Stimulated activated memory B cell treated with anti-CD40 and anti-IgM and Interleukin-4, amounts not matched to agents 10 μg/mL and 1 μg/mL and 100 μg/mL, for 72 hours (primary cell): Measurements from ENCODE around the gene EYA2.

ENCODE experiments used
- ATAC-seq: fragments of 150-1000 bp; cut with Tn5 transposase; 2 replicates; pipeline ENCODE4 v1.10.0; 2021
- H3K27ac Mint-ChIP-seq: one replicate; pipeline ENCODE4 v1.8.0; 2022; ENCODE audit warnings: mild to moderate bottlenecking, mixed read lengths
- H3K27me3 Mint-ChIP-seq: one replicate; pipeline ENCODE4 v1.8.0; 2022; ENCODE audit warnings: mixed read lengths
- H3K36me3 Mint-ChIP-seq: one replicate; pipeline ENCODE4 v1.8.0; 2022; ENCODE audit warnings: mixed read lengths
- H3K4me1 Mint-ChIP-seq: one replicate; pipeline ENCODE4 v1.8.0; 2022; ENCODE audit warnings: mixed read lengths
- H3K4me3 Mint-ChIP-seq: one replicate; pipeline ENCODE4 v1.8.0; 2022; ENCODE audit warnings: mild to moderate bottlenecking, moderate library complexity, mixed read lengths
- H3K9me3 Mint-ChIP-seq: one replicate; pipeline ENCODE4 v1.8.0; 2022; ENCODE audit warnings: mixed read lengths

EYA2 gene

DNA sequence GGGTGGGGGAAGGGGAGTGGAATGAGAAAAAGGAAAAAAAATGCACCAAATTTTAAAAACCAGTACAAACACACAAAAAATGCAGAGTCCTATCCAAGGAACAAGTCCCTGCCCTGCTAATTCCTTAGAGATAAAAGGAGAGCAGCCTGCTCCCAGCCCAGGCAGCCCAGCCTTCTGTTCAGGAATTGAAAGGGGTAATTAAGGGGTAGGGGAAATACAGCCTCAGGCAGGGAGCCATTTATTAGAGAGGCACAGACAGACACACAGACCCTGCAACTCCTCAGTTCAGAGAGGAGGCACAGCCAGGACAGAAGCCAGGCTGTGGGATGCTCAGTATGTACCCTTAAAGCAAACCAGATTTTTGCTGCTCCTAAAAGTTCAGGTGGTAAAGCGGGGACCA lies 137.2 kb downstream of the EYA2 start:
- no peak overlapping the region for H3K4me3 Mint-ChIP-seq
- H3K27me3 Mint-ChIP-seq, result peaks cover 25% of the 10 kb centered on the region
- H3K9me3 Mint-ChIP-seq, result peaks cover under 1% of the 10 kb centered on the region
- H3K4me1 Mint-ChIP-seq, result no peaks in the 10 kb centered on the region
- H3K36me3 Mint-ChIP-seq, result no peaks in the 10 kb centered on the region
- no peak overlapping the region for H3K27ac Mint-ChIP-seq
- no peak for ATAC-seq

DNA sequence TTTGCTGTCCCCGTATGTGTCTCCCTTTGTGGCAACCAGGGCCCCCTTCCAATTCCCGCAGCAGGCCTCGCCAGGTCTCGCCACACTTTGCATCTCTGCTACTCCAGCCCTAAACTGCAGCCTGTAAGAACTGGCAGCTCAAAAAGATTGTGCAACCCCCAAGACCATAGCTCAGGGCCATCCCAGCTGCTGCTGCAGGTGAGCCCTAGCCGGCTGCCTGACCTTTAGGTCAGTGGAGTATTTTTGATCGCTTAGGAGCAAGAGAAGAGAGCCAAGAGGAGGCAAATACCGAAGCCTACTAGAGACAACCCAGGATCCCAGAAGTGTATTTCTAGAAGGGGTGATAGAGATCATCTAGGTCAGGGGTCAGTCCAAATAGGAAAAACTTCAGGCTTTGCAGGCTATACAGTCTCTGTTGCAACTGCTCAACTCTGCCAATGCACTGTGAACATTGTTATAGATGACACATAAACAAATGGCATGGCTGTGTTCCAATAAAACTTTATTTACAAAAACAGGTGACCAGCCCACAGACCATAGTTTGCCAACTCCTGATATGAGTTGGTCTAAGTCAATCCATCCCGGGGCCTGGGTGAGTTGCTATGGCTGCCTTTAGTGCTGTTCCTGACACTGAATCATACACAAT lies 138.4 kb downstream of the EYA2 start:
- Mint-ChIP-seq H3K27ac (no peak overlapping the region), H3K36me3 (no peaks in the 10 kb centered on the region), H3K4me3 (no peak overlapping the region), H3K27me3 (peaks cover 16% of the 10 kb centered on the region), H3K4me1 (no peaks in the 10 kb centered on the region), H3K9me3 (peaks cover 8% of the 10 kb centered on the region)
- no peak for ATAC-seq

DNA sequence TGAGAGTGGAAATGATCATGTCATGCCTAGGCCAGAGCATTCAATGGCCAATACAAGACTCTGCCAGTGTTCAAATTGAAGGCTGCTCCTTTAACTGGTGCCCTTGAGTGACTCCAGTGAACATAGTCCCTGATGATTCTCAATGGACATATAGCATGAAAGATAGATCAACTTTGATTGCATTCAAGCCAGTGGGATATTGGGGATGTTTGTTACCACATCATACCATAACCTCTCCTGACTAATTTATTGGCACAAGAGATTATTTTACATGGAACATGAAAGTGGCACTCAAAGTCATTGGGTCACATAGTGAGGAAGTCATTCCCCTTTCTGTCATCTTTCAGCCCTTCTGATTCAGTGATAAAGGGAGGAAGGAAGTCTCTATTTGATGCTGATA lies 139.0 kb downstream of the EYA2 start:
- no peak for ATAC-seq
- Mint-ChIP-seq H3K4me1 (no peaks in the 10 kb centered on the region), H3K27ac (no peak overlapping the region), H3K36me3 (no peaks in the 10 kb centered on the region), H3K27me3 (peaks cover 15% of the 10 kb centered on the region), H3K9me3 (peaks cover 8% of the 10 kb centered on the region), H3K4me3 (no peak overlapping the region)

DNA sequence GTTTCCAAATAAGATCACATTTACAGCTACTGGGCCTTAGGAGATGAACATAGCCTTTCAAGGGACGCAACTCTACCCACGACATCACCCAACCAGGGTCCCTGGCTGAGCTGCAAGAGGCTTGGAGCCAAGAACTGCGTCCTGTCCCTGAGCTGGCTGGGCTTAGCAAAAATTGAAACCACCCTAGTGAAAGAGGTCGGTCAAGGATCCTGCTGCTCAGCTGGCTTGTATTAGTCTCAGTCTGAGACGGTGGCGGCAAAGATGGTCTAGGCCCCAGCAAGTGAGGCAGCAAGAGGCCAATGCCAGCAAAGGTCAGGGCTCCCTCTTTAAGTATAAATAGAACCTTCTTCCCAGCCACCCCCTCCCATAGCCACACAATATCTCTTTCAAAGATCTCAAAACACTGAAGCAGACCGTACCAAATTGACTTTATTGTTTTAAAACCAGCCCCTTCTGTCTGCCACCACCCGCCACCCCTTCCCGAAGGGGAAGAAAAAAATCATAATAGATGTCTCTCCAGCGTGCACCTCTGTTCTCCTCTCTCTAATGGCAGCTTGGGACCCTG lies 140.5 kb downstream of the EYA2 start:
- Mint-ChIP-seq H3K27me3 (peaks cover 12% of the 10 kb centered on the region), H3K27ac (no peak overlapping the region), H3K36me3 (no peaks in the 10 kb centered on the region), H3K4me1 (no peaks in the 10 kb centered on the region), H3K4me3 (no peak overlapping the region), H3K9me3 (peaks cover 8% of the 10 kb centered on the region)
- ATAC-seq, result no peak

DNA sequence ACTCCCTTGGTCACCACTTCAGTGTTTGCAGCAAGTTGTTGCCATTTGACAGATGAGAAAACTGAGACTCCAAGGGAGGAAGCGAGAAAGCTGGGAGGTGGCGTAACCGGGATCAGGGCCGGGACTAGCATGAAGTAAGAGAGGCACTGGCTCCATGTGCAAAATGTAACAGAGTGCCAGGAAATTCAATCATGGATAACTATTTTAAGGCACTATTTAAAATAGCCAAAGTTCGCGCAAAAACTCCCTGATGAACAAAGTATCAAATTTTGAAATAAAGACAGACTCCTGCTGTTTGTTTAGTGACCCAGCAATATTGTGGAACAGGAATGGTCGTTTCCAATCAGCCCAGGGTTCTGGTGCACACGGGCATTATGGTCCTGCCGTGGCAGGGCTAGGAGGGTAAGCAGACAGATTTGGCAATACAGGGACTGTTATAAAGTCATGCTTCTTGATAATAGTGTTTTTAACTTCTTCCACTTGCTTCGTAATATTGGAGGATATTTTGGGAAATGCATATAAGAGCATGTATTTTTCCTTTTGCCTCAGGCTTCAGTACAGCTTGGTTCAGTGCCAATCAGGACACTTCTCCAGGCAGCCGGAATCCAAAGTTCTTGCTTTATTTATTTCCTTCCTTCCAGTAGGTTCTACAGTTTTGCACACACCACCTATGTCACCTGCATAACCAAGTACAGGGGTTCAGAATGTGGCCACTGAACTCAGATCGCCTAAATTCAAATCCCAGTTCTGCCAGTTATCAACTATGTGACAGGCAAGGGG lies 141.6 kb downstream of the EYA2 start:
- H3K4me1 Mint-ChIP-seq, result no peaks in the 10 kb centered on the region
- peaks cover 8% of the 10 kb centered on the region for H3K9me3 Mint-ChIP-seq
- H3K27me3 Mint-ChIP-seq, result peaks cover 12% of the 10 kb centered on the region
- H3K36me3 Mint-ChIP-seq, result no peaks in the 10 kb centered on the region
- ATAC-seq, result no peak
- no peak overlapping the region for H3K4me3 Mint-ChIP-seq
- no peak overlapping the region for H3K27ac Mint-ChIP-seq

DNA sequence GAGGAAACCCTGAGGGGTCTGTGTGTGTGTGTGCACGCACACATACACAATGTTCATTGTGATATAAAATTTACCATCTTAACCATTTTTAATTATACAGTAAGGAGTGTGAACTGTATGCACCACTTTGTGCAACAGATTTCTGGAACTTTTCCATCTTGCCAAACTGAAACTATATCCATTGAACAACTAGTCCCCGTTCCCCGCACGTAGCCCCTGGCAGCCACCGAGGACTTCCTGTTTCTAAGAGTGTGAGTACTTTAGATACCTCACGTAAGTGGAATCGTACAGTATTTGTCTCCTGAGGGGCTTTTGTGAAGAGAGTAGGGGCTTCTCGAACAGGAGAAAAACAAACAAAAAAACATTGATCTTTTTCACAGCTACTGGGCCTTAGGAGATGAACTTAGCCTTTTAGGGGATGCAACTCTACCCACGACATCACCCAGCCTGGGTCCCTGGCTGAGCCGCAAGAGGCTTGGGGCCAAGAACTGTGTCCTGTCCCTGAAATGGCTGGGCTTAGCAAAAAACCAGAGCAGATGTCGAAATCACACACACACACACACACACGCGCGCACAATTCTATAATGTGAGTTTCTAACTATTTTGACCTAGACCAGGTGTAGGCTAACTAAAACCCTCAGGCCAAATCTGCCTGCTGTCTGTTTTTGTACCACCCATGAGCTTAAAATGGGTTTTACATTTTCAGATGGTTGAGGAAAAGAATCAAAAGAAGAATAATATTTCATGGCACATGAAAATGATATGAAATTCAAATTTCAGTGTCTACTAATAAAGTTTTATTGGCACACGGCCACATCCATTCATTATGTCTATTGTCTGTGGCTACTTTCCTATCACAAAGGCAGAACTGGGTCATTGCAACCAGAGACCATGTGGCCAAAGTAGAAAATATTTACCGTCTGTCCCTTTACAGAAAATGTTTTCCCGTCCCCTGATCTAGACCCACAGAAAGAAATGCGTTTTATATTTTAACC lies 144.2 kb downstream of the EYA2 start:
- Mint-ChIP-seq H3K9me3 (peaks cover 8% of the 10 kb centered on the region), H3K27ac (no peak overlapping the region)

DNA sequence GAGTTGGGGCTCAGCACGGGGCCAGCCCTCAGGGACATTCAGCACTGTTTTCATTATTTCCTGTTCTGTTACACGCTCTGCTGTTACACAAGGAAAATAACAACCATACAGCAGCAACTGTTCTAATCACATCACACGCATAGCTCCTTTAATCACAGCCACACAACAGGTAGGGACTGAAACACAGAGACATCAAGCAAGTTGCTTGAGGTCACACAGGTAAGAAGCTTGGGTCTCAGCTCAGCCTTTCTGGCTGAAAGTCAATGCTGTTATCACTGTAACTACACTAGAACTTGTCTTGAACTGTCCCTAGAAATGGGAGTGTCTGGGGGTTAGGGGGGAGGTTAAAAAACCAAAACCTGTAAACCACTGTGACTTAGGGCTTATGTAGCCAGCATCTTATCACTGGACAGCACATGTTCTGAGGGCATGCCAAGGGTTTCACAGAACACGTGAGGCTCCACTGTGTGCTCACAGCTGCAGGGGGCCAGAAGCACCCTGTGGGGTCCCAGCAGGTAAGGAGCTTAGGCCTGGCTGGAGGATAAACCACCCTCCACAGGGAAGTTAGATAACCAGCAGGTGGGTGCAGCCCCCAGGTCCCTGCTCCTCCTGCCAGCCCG lies 146.0 kb downstream of the EYA2 start:
- ATAC-seq, result no peak
- peaks cover 15% of the 10 kb centered on the region for H3K9me3 Mint-ChIP-seq
- H3K4me3 Mint-ChIP-seq, result no peak overlapping the region
- H3K4me1 Mint-ChIP-seq, result no peaks in the 10 kb centered on the region
- H3K27me3 Mint-ChIP-seq, result peaks cover 26% of the 10 kb centered on the region
- H3K36me3 Mint-ChIP-seq, result no peaks in the 10 kb centered on the region
- no peak overlapping the region for H3K27ac Mint-ChIP-seq

More for the DNA sequence above, 144.2 kb downstream of the EYA2 start:
- ATAC-seq, result no peak
- no peaks in the 10 kb centered on the region for H3K36me3 Mint-ChIP-seq
- H3K4me1 Mint-ChIP-seq, result no peaks in the 10 kb centered on the region
- H3K4me3 Mint-ChIP-seq, result no peak overlapping the region
- H3K27me3 Mint-ChIP-seq, result peaks cover 26% of the 10 kb centered on the region

DNA sequence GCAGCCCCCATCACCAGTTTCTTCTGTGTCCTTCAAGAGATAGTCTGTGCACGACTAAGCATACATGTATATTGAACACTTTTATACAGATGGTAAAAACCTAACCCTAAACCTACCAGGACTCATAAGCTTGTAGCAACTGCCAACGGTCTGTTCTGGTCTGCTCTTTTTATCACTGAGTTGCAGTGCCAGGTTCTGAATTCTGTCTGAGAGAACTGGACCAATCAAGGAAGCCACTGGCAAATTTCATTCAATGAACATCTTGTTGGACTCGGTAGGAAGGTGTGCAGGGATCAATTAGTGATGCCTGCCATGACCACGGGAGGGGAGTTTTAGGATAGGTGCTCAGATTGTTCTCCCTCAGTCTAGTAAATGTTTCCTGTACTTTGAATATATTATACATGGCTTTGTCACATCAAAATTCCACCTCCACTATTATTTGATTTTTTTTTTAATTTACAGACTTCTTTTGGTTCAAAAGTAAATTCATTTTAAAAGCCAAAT lies 146.8 kb downstream of the EYA2 start:
- H3K9me3 Mint-ChIP-seq, result peaks cover 16% of the 10 kb centered on the region
- H3K27ac Mint-ChIP-seq, result no peak overlapping the region
- H3K36me3 Mint-ChIP-seq, result no peaks in the 10 kb centered on the region
- no peak for ATAC-seq
- no peaks in the 10 kb centered on the region for H3K4me1 Mint-ChIP-seq
- no peak overlapping the region for H3K4me3 Mint-ChIP-seq
- H3K27me3 Mint-ChIP-seq, result peaks cover 26% of the 10 kb centered on the region

DNA sequence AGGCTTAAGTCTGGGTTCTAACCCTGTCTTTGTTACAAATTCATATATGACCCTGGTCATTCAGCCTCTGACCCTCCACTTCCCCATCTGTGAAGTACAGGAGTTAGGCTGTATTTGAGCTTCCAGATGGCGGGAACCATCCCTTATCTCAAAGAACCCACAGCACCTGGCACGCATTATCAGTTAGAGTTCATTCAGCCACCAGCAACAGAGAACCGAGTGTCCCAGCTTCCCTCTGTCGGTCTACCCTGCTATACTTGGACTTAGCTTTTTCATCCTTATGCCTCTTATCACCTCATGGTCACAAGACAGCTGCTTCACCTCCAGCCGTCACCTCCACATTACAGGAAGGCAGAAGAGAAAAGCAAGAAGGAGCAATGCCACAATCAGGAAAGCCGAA lies 147.8 kb downstream of the EYA2 start:
- no peaks in the 10 kb centered on the region for H3K36me3 Mint-ChIP-seq
- H3K27me3 Mint-ChIP-seq, result peaks cover 26% of the 10 kb centered on the region
- H3K9me3 Mint-ChIP-seq, result peaks cover 12% of the 10 kb centered on the region
- no peak overlapping the region for H3K27ac Mint-ChIP-seq
- H3K4me1 Mint-ChIP-seq, result no peaks in the 10 kb centered on the region
- no peak for ATAC-seq
- no peak overlapping the region for H3K4me3 Mint-ChIP-seq

DNA sequence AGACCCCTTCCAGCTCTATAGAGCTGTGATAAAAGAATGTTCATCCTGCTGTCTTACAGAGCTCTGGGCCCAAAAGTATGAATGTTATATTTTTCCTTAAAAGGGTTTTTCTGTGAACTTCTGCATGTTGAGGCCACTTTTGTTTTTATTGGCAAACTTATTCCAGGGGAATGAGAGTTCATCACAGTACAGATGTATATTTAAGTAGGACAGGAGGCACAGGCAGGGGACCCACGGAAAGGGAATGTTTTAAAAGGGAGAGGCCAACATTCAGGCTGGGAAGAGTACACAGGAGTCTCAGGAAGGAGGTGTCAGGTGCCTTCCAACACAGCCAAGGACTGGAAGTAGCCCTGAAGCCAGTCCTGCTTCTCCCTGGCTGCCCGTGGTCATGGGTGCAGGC lies 148.4 kb downstream of the EYA2 start:
- Mint-ChIP-seq H3K27ac (no peak overlapping the region), H3K36me3 (no peaks in the 10 kb centered on the region), H3K4me1 (no peaks in the 10 kb centered on the region), H3K27me3 (peaks cover 32% of the 10 kb centered on the region), H3K9me3 (peaks cover 8% of the 10 kb centered on the region), H3K4me3 (no peak overlapping the region)
- no peak for ATAC-seq

DNA sequence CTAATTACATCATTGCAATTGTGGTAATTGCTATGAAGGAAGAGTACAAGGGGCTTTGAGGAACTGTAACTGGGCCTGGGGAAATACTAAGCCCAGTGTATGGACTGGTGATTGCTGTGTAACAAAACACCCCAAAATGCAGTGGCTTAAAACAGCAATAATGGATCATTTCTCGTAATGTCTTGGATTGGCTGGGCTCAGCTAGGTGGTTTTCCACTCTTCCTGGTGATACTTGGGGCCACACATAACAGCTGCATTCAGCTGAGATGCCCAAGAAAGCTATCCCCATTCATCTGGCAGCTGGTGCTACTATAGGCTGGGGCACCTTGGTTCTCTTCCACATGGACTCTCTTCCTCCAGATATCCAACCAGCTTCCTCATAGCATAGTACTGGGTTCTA lies 150.3 kb downstream of the EYA2 start:
- Mint-ChIP-seq H3K36me3 (no peaks in the 10 kb centered on the region), H3K27ac (no peak overlapping the region)

DNA sequence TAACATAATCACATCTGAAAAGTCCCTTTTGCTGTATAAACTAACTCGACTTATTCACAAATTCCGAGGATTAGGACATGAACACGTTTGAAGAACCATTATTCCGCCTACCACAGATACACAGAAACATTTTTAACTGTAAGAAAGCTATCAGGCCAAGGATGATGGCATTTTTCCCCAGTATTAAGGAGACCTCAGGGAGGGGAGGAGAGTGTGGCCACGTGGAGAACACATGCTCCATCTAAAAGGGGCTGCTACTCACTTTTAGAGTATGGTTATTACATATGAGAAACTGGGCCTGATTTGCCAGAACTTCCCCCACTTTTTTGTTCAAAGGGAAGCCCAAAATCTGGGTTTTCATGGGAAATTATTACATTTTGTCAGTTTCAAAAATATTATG lies 153.4 kb downstream of the EYA2 start:
- H3K27ac Mint-ChIP-seq, result no peak overlapping the region
- no peaks in the 10 kb centered on the region for H3K36me3 Mint-ChIP-seq
- peaks cover 44% of the 10 kb centered on the region for H3K27me3 Mint-ChIP-seq
- ATAC-seq, result no peak
- peaks cover 8% of the 10 kb centered on the region for H3K9me3 Mint-ChIP-seq
- H3K4me3 Mint-ChIP-seq, result no peak overlapping the region
- H3K4me1 Mint-ChIP-seq, result no peaks in the 10 kb centered on the region

More for the DNA sequence above, 150.3 kb downstream of the EYA2 start:
- no peak overlapping the region for H3K4me3 Mint-ChIP-seq
- H3K27me3 Mint-ChIP-seq, result peaks cover 33% of the 10 kb centered on the region
- H3K9me3 Mint-ChIP-seq, result peaks cover 8% of the 10 kb centered on the region
- no peaks in the 10 kb centered on the region for H3K4me1 Mint-ChIP-seq
- no peak for ATAC-seq

DNA sequence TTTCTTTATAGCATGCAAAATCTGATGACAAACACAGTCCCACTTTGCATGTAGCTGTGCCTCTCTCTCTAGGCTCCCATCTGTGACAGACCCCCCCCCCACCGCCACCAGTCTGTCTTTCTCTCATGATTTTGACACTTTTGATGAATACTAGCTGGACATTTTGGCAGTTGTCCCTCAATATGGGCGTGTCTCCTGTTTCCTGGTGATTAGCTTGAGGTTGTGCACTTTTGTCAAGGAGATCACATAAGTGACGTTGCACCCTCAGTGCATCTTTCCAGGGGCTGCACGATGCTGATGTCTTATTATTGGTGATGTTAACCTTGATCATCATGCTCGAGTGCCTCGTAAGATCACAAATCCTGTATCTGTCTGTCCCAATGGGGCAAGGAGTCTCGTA lies 155.1 kb downstream of the EYA2 start:
- Mint-ChIP-seq H3K36me3 (no peaks in the 10 kb centered on the region), H3K9me3 (peaks cover 8% of the 10 kb centered on the region), H3K4me1 (no peaks in the 10 kb centered on the region), H3K4me3 (no peak overlapping the region), H3K27me3 (peaks cover 39% of the 10 kb centered on the region), H3K27ac (no peak overlapping the region)
- no peak for ATAC-seq

DNA sequence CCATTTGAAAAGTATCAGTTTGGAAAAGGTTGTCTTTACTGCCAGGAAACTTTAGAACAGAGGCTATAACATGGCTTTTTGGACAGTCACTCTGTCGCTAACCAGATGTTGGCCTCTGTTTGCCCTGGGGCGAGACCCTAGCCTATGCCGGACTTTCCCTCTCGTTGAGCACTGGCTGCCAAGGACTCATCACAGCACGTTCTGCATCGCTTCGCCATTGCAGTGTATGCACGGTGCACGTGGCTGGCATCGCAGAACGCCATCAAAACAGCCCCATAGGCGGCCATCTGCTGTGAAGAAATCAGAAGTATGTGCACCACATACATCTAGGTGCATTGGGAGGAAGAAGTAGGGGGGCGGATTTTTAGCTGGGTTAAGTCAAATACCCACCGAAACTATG lies 156.4 kb downstream of the EYA2 start:
- H3K36me3 Mint-ChIP-seq, result no peaks in the 10 kb centered on the region
- H3K9me3 Mint-ChIP-seq, result peaks cover 2% of the 10 kb centered on the region
- H3K27me3 Mint-ChIP-seq, result peaks cover 45% of the 10 kb centered on the region
- H3K27ac Mint-ChIP-seq, result no peak overlapping the region
- H3K4me1 Mint-ChIP-seq, result no peaks in the 10 kb centered on the region
- H3K4me3 Mint-ChIP-seq, result no peak overlapping the region
- no peak for ATAC-seq
